WTC11 (cell line): ENCODE data around the gene CDK11A. TPM values are rescaled to one million over a fixed set of nuclear protein-coding genes. Genes with fewer than 3 reads are reported as not detected.
"Not testable (repeated sequence)": the region's sequence is repeated elsewhere in the genome, so short reads cannot be mapped to it uniquely, and the experiment has no call there.

Experiments
- ATAC-seq: fragments of 200-7000 bp; cut with Tn5 transposase; 2 replicates; pipeline ENCODE4 v1.10.0; 2021; ENCODE audit warnings: mild to moderate bottlenecking, moderate library complexity
- CTCF ChIA-PET: fragments of 300-600 bp; sonication (Branson Sonifier 250); formaldehyde crosslinking; loops from one replicate; lab custom pipeline; 2021; ENCODE audit warnings: antibody characterized with exemption; lab: Charles Lee
- POLR2A ChIA-PET: fragments of 350-600 bp; sonication (Branson Sonifier 250); formaldehyde crosslinking; loops from one replicate; lab custom pipeline; 2021; ENCODE audit warnings: antibody characterized with exemption; lab: Charles Lee
- DNase-seq: peaks from one replicate; pipeline ENCODE4 v3.0.0; 2021; ENCODE audit warnings: low spot score
- H3K27ac Mint-ChIP-seq: 2 replicates; pipeline ENCODE4 v1.8.0; 2021; ENCODE audit warnings: mixed read lengths
- H3K27me3 Mint-ChIP-seq: 2 replicates; pipeline ENCODE4 v1.8.0; 2021; ENCODE audit warnings: low read depth, mild to moderate bottlenecking, moderate library complexity, mixed read lengths
- H3K36me3 Mint-ChIP-seq: 2 replicates; pipeline ENCODE4 v1.8.0; 2021; ENCODE audit warnings: mixed read lengths
- H3K4me1 Mint-ChIP-seq: 2 replicates; pipeline ENCODE4 v1.8.0; 2022; ENCODE audit warnings: mixed read lengths
- H3K4me3 Mint-ChIP-seq: 2 replicates; pipeline ENCODE4 v1.8.0; 2021; ENCODE audit warnings: mild to moderate bottlenecking, moderate library complexity, mixed read lengths
- H3K9me3 Mint-ChIP-seq: 2 replicates; pipeline ENCODE4 v1.8.0; 2021; ENCODE audit warnings: mixed read lengths
- CDX4 ChIP-seq: fragments of 250-450 bp; sonication (Bioruptor Pico); IDR thresholded peaks from 2 replicates; pipeline ENCODE4 v1.9.0; 2021; ENCODE audit warnings: moderate library complexity, mild to moderate bottlenecking, inconsistent platforms, borderline replicate concordance
- IRF2 ChIP-seq: sonication (generic); formaldehyde crosslinking; IDR thresholded peaks from 2 replicates; pipeline ENCODE4 v1.8.0; 2022; ENCODE audit warnings: low read depth, missing genetic modification reagents, borderline replicate concordance
- ZNF281 ChIP-seq: sonication (generic); formaldehyde crosslinking; IDR thresholded peaks from 2 replicates; pipeline ENCODE4 v1.8.0; 2023; ENCODE audit warnings: mild to moderate bottlenecking, missing genetic modification reagents
- total RNA-seq: library from RNA; stranded (reverse); gene quantifications from 3 replicates; pipeline ENCODE4 v1.2.3, GENCODE V29; 2021
- TF ChIP-seq, protein P1 (sequence below): sonication (generic); formaldehyde crosslinking; IDR thresholded peaks from 2 replicates; pipeline ENCODE4 v1.8.1; 2023; ENCODE audit warnings: mild to moderate bottlenecking, missing genetic modification reagents
- TF ChIP-seq, protein P2 (sequence below): sonication (generic); formaldehyde crosslinking; IDR thresholded peaks from 2 replicates; pipeline ENCODE4 v1.8.1; 2022; ENCODE audit warnings: mild to moderate bottlenecking, moderate library complexity, missing genetic modification reagents
- TF ChIP-seq, protein P3 (sequence below): sonication (generic); formaldehyde crosslinking; IDR thresholded peaks from 2 replicates; pipeline ENCODE4 v1.8.0; 2022; ENCODE audit warnings: mild to moderate bottlenecking, missing genetic modification reagents
- TF ChIP-seq, protein P4 (sequence below): fragments of 250-450 bp; sonication (Bioruptor Pico); IDR thresholded peaks from 2 replicates; pipeline ENCODE4 v1.9.0; 2021; ENCODE audit warnings: mild to moderate bottlenecking
- TF ChIP-seq, protein P5 (sequence below): fragments of 250-450 bp; sonication (Bioruptor Pico); IDR thresholded peaks from 2 replicates; pipeline ENCODE4 v1.9.0; 2021; ENCODE audit warnings: mild to moderate bottlenecking

CDK11A gene
- total RNA-seq, 1 experiment from 2014 or later = 54.7 TPM

- H3K4me1 Mint-ChIP-seq, H3K27me3 Mint-ChIP-seq, CTCF ChIA-PET, DNase-seq, H3K4me3 Mint-ChIP-seq, H3K9me3 Mint-ChIP-seq, ATAC-seq, H3K27ac Mint-ChIP-seq, POLR2A ChIA-PET: not testable (repeated sequence)
- peaks cover 18% of the 10 kb centered on the region for H3K36me3 Mint-ChIP-seq
Measured at GRCh38 chr1:1741013-1741412, 16.9 kb upstream of the CDK11A start.

DNA sequence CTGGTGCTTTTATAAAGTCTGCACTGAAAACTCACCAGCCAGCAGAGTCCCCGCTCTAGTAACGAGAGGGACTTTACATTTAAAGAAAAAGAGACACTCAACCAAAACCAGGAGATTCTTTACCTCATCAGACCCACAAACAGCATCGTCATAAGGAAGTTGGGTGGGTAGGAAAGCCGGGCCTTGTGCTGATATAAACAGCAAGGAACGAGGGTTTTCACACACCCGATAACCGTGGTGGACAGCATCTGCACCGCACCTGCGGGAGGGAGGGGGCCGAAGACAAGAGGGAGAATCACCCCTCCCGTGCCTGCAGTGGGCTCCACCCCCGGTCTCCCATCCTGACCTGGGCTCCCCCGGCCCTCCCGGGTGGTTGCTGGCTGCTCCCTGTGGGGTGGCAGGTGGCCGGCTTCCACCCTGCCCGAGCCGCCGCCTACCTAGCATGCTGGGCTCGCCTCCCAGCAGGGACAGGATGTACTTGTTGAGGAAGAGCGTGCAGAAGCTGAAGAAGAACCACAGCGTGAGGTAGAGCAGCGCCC lies 14.7 kb upstream of the CDK11A start:
- H3K4me3 Mint-ChIP-seq, H3K27me3 Mint-ChIP-seq: not testable (repeated sequence)
- peaks cover 19% of the 10 kb centered on the region for H3K36me3 Mint-ChIP-seq

DNA sequence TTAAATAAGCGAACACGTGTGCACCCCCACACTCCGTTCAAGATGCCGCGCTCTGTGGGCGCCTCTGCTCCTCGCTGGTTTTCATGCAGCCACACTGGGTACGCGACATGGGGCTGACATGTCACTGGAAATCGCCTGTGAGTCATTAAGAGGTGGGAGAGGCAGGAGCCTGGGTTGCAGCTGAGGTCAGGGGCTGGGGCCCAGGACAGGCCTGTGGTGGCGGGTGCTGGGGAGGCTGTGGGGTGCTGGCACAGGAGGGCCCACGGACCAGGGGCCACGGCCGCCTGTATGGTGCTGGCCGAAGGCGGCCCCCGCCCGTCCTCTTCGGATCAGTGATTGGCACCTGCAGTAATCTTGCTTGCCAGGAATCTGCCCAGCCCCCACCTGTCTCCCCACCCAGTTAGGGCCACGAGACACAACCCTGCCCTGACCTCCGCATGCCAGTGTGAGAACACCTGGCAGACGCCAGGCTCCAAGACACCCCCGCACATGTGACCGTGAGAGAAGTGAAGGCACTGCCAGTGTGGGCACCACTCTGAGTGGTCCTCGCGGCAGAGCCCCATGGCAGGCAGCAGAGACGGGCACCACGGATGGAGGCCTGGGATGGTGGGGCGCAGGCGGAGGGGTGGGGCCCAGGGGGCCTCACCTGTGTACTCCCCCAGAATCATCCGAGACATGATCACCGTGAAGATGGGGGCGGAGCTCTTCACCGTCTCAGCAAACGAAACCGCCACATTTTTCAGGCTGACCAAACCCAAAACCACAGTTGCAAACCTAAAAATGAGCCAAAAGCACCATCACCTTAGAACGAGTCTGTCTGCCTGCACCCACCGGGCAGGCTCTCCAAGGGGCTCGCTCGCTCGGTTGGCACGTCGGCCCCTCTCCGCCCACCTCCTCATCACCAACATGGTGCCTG lies 13.8 kb upstream of the CDK11A start:
- H3K9me3 Mint-ChIP-seq, POLR2A ChIA-PET, H3K4me1 Mint-ChIP-seq, H3K27me3 Mint-ChIP-seq, H3K4me3 Mint-ChIP-seq, ATAC-seq, DNase-seq, CTCF ChIA-PET: not testable (repeated sequence)
- peaks cover 19% of the 10 kb centered on the region for H3K36me3 Mint-ChIP-seq
- peak overlapping the region; percentile 60; the same call in 1 of the 2 replicates for H3K27ac Mint-ChIP-seq

More for the DNA sequence above, 14.7 kb upstream of the CDK11A start:
- ATAC-seq, H3K4me1 Mint-ChIP-seq, DNase-seq, POLR2A ChIA-PET, CTCF ChIA-PET, H3K9me3 Mint-ChIP-seq, H3K27ac Mint-ChIP-seq: not testable (repeated sequence)

DNA sequence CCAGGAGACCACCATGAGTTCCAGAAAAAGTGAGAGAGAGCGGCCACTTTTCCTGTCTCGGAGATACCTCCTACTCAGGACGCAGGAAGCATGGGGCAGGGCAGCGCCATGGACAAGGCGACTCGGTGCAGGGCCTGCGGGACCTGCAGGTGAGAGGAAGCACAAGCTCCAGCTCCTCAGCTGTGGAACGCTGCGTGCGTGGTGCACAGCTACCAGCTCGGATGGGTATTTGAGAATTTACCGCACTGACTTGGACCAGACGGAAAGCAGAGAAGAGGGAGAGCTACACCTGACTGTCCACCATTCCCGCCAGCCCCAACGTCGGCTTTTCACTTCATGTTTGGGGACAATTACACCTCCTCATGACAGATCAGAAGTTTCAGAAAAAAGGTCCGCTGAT lies 8.2 kb upstream of the CDK11A start:
- Mint-ChIP-seq H3K4me3 (no peak overlapping the region), H3K27me3 (no peaks in the 10 kb centered on the region)
- ATAC-seq (no peak), DNase-seq (no peak)
- TF ChIP-seq, protein P1, sequence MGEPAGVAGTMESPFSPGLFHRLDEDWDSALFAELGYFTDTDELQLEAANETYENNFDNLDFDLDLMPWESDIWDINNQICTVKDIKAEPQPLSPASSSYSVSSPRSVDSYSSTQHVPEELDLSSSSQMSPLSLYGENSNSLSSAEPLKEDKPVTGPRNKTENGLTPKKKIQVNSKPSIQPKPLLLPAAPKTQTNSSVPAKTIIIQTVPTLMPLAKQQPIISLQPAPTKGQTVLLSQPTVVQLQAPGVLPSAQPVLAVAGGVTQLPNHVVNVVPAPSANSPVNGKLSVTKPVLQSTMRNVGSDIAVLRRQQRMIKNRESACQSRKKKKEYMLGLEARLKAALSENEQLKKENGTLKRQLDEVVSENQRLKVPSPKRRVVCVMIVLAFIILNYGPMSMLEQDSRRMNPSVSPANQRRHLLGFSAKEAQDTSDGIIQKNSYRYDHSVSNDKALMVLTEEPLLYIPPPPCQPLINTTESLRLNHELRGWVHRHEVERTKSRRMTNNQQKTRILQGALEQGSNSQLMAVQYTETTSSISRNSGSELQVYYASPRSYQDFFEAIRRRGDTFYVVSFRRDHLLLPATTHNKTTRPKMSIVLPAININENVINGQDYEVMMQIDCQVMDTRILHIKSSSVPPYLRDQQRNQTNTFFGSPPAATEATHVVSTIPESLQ (CRISPR knock-in tag) = no peak
- TF ChIP-seq IRF2 = no peak
- no peak for TF ChIP-seq ZNF281
- TF ChIP-seq, protein P2, sequence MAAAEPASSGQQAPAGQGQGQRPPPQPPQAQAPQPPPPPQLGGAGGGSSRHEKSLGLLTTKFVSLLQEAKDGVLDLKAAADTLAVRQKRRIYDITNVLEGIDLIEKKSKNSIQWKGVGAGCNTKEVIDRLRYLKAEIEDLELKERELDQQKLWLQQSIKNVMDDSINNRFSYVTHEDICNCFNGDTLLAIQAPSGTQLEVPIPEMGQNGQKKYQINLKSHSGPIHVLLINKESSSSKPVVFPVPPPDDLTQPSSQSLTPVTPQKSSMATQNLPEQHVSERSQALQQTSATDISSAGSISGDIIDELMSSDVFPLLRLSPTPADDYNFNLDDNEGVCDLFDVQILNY (CRISPR knock-in tag) = no peak
- TF ChIP-seq, protein P3, sequence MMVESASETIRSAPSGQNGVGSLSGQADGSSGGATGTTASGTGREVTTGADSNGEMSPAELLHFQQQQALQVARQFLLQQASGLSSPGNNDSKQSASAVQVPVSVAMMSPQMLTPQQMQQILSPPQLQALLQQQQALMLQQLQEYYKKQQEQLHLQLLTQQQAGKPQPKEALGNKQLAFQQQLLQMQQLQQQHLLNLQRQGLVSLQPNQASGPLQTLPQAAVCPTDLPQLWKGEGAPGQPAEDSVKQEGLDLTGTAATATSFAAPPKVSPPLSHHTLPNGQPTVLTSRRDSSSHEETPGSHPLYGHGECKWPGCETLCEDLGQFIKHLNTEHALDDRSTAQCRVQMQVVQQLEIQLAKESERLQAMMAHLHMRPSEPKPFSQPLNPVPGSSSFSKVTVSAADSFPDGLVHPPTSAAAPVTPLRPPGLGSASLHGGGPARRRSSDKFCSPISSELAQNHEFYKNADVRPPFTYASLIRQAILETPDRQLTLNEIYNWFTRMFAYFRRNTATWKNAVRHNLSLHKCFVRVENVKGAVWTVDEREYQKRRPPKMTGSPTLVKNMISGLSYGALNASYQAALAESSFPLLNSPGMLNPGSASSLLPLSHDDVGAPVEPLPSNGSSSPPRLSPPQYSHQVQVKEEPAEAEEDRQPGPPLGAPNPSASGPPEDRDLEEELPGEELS (CRISPR knock-in tag) = no peak
- no peak for TF ChIP-seq CDX4 (CRISPR knock-in tag)
- TF ChIP-seq, protein P4, sequence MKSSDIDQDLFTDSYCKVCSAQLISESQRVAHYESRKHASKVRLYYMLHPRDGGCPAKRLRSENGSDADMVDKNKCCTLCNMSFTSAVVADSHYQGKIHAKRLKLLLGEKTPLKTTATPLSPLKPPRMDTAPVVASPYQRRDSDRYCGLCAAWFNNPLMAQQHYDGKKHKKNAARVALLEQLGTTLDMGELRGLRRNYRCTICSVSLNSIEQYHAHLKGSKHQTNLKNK (CRISPR knock-in tag) = no peak
- TF ChIP-seq, protein P5, sequence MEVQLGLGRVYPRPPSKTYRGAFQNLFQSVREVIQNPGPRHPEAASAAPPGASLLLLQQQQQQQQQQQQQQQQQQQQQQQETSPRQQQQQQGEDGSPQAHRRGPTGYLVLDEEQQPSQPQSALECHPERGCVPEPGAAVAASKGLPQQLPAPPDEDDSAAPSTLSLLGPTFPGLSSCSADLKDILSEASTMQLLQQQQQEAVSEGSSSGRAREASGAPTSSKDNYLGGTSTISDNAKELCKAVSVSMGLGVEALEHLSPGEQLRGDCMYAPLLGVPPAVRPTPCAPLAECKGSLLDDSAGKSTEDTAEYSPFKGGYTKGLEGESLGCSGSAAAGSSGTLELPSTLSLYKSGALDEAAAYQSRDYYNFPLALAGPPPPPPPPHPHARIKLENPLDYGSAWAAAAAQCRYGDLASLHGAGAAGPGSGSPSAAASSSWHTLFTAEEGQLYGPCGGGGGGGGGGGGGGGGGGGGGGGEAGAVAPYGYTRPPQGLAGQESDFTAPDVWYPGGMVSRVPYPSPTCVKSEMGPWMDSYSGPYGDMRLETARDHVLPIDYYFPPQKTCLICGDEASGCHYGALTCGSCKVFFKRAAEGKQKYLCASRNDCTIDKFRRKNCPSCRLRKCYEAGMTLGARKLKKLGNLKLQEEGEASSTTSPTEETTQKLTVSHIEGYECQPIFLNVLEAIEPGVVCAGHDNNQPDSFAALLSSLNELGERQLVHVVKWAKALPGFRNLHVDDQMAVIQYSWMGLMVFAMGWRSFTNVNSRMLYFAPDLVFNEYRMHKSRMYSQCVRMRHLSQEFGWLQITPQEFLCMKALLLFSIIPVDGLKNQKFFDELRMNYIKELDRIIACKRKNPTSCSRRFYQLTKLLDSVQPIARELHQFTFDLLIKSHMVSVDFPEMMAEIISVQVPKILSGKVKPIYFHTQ (CRISPR knock-in tag) = no peak
- TF ChIP-seq, all 79 proteins: peak for 0
- Mint-ChIP-seq H3K36me3 (peaks cover 19% of the 10 kb centered on the region), H3K27ac (peak overlapping the region; percentile 84), H3K4me1 (no peaks in the 10 kb centered on the region), H3K9me3 (no peaks in the 10 kb centered on the region)
- ChIA-PET POLR2A (interaction anchor here (0.7 kb wide), 1 partner anchor 109 kb away, joined by 3 read pairs; no protein-coding TSS in a partner anchor), CTCF (no interaction called here)
